Measurements from ENCODE around the gene ZC3H13. TPM values are rescaled to one million over a fixed set of nuclear protein-coding genes. Genes with fewer than 3 reads are reported as not detected.

ZC3H13 gene
- total RNA-seq, 4 donors from 2014 or later = 14.7 to 20.7 (median 17.1) TPM

DNA sequence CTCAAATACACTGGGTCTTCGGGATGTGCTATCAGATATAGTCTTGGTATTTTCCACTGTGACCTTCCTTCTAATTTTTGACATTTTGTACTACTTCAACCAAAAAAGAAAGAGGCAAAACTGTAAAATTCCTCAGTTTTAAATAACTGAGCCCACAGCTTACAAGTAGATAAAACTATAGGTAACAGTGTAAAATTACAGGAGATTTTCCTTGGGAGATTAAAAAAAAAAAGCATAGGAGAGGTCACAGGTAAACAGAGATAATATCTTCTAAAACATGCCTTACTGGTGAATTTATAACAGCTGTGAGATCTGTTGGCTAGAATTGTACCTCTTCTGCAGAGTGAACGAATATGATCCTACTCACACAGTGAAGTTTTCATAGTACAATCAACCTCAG, 7.1 kb downstream of the ZC3H13 start:
- peaks cover 8 to 22% of the 10 kb centered on the region in 2 donors for H3K4me1 ChIP-seq
- peaks cover 0 to 12% of the 10 kb centered on the region in 2 donors for H3K36me3 ChIP-seq
- H3K4me3 ChIP-seq = no peak overlapping the region
- DNase-seq (no peak), ATAC-seq (no peak)
- intact Hi-C loops (cut with DNase I; ENCODE audit: low total_unique reads) = no loop called here
- TF ChIP-seq, protein P1, sequence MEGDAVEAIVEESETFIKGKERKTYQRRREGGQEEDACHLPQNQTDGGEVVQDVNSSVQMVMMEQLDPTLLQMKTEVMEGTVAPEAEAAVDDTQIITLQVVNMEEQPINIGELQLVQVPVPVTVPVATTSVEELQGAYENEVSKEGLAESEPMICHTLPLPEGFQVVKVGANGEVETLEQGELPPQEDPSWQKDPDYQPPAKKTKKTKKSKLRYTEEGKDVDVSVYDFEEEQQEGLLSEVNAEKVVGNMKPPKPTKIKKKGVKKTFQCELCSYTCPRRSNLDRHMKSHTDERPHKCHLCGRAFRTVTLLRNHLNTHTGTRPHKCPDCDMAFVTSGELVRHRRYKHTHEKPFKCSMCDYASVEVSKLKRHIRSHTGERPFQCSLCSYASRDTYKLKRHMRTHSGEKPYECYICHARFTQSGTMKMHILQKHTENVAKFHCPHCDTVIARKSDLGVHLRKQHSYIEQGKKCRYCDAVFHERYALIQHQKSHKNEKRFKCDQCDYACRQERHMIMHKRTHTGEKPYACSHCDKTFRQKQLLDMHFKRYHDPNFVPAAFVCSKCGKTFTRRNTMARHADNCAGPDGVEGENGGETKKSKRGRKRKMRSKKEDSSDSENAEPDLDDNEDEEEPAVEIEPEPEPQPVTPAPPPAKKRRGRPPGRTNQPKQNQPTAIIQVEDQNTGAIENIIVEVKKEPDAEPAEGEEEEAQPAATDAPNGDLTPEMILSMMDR (IDR thresholded peaks at IDR 0.05 in 4 of 5, conservative IDR thresholded peaks at IDR 0.05 in 1 of 5) = no peak
- TF ChIP-seq POLR2A (IDR thresholded peaks at IDR 0.05) = no peak
- in situ Hi-C loops (cut with MboI; ENCODE audit: low sequenced_read_pairs in 4 of 4) = loop anchor here in 1 of 4 donors (25.0 kb wide), 1 partner anchor 533 kb away; no protein-coding TSS in a partner anchor
- no peaks in the 10 kb centered on the region for H3K9me3 ChIP-seq
- no peak overlapping the region for H3K27ac ChIP-seq
- no peaks in the 10 kb centered on the region for H3K27me3 ChIP-seq

DNA sequence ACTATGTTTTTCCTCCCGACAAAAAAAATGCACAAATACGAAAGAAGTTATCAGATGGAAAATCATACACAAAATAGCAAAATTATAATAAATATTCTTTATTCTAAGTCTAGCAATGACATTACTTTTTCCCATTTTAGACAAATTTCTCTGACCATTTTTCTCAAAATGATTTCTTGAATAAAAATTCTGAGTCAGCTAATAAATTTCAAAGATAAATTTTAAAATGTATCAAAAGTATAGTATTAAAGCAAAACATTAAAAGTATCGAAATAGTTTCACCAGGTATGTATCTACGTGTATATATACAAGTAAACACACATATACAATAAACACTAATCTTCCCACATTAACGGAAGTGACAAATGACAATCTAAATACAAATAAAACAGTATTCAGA, 8.9 kb downstream of the ZC3H13 start:
- ATAC-seq (no peak), DNase-seq (no peak)
- in situ Hi-C loops (cut with MboI; ENCODE audit: low sequenced_read_pairs in 4 of 4) (loop anchor here in 1 of 4 donors (25.0 kb wide), 1 partner anchor 531 kb away; no protein-coding TSS in a partner anchor), intact Hi-C loops (cut with DNase I; ENCODE audit: low total_unique reads) (no loop called here)
- Histone ChIP-seq H3K27me3 (no peaks in the 10 kb centered on the region), H3K4me3 (no peak overlapping the region), H3K9me3 (no peaks in the 10 kb centered on the region), H3K27ac (no peak overlapping the region), H3K36me3 (peaks cover 0 to 21% of the 10 kb centered on the region in 2 donors), H3K4me1 (peaks cover 0 to 15% of the 10 kb centered on the region in 2 donors)
- TF ChIP-seq, protein P1 (IDR thresholded peaks at IDR 0.05 in 4 of 5, conservative IDR thresholded peaks at IDR 0.05 in 1 of 5) = no peak
- no peak for TF ChIP-seq POLR2A (IDR thresholded peaks at IDR 0.05)

DNA sequence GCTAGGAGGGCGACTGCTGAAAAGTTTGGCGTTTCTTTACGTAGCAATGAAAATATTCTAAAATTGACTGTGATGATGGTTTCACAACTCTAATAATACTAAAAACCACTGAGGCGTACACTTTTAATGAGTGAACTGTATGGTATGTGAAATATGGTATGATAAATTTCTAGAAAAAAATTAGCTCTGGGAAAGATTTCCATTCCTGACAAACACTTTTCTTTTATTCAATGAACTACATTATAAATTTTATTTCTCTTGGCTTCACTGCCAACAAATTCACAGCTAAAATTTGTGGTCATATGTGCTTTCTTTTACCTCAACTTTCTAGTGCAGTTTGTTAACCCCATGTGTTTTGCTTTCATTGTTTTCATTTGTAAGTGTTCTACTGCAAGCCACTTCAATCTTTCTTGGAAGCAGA, 11.1 kb downstream of the ZC3H13 start:
- Histone ChIP-seq H3K27ac (no peak overlapping the region), H3K4me3 (no peak overlapping the region), H3K27me3 (no peaks in the 10 kb centered on the region), H3K9me3 (no peaks in the 10 kb centered on the region), H3K4me1 (peaks cover 0 to 15% of the 10 kb centered on the region in 2 donors), H3K36me3 (peaks cover 0 to 30% of the 10 kb centered on the region in 2 donors)
- DNase-seq (no peak), ATAC-seq (no peak)
- intact Hi-C loops (cut with DNase I; ENCODE audit: low total_unique reads) = no loop called here
- no peak for TF ChIP-seq POLR2A (IDR thresholded peaks at IDR 0.05)
- TF ChIP-seq, protein P1 (IDR thresholded peaks at IDR 0.05 in 4 of 5, conservative IDR thresholded peaks at IDR 0.05 in 1 of 5) = no peak
- in situ Hi-C loops (cut with MboI; ENCODE audit: low sequenced_read_pairs in 4 of 4) = loop anchor here in 1 of 4 donors (25.0 kb wide), 1 partner anchor 529 kb away; no protein-coding TSS in a partner anchor

DNA sequence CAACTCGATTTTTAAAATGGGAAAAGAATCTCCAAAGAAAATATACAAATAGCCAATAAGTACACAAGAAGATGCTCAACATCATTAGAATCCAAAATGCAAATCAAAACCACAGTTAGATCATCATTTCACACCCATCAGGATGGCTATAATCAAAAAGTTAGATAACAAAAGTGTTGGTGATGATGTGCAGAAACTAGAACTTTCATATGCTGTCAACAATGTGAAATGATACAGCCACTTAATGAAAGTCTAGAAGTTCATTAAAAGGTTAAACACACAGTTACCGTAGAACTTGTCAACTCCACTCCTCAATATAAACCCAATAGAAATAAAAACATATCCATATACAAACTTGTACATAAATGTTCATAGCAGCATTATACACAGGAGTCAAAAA, 11.8 kb downstream of the ZC3H13 start:
- TF ChIP-seq, protein P1 (IDR thresholded peaks at IDR 0.05 in 4 of 5, conservative IDR thresholded peaks at IDR 0.05 in 1 of 5) = no peak
- TF ChIP-seq POLR2A (IDR thresholded peaks at IDR 0.05) = no peak
- Histone ChIP-seq H3K36me3 (peaks cover 0 to 30% of the 10 kb centered on the region in 2 donors), H3K9me3 (no peaks in the 10 kb centered on the region), H3K27me3 (no peaks in the 10 kb centered on the region), H3K4me1 (peaks cover 0 to 15% of the 10 kb centered on the region in 2 donors), H3K4me3 (no peak overlapping the region), H3K27ac (no peak overlapping the region)
- intact Hi-C loops (cut with DNase I; ENCODE audit: low total_unique reads) (no loop called here), in situ Hi-C loops (cut with MboI; ENCODE audit: low sequenced_read_pairs in 4 of 4) (loop anchor here in 1 of 4 donors (25.0 kb wide), 1 partner anchor 528 kb away; no protein-coding TSS in a partner anchor)
- DNase-seq (no peak), ATAC-seq (no peak)

Data from gastrocnemius medialis (tissue), 4 donors.